GM12878 (cell line): Measurements from ENCODE around the gene GET3. TPM values are rescaled to one million over a fixed set of nuclear protein-coding genes. Genes with fewer than 3 reads are reported as not detected.

Experiments used
- ATAC-seq: fragments of 200-7000 bp; cut with Tn5 transposase; 3 replicates; pipeline ENCODE4 v1.9.1; 2020; ENCODE audit warnings: mild to moderate bottlenecking, moderate library complexity
- BruUV-seq: library from RNA; stranded (reverse); fragments of 400-500 nt; replicated peaks from 2 replicates; lab custom pipeline; 2021; lab: Mats Ljungman, UMichigan
- CTCF ChIA-PET: fragments of 300-600 bp; sonication (Branson Sonifier 250); formaldehyde crosslinking; extraction: SDS; loops from one replicate; lab custom pipeline; 2021; ENCODE audit warnings: inconsistent platforms; lab: Yijun Ruan, JAX
- POLR2A ChIA-PET: fragments of 350-600 bp; formaldehyde crosslinking; extraction: SDS; loops from one replicate; lab custom pipeline; 2021; ENCODE audit warnings: inconsistent platforms; lab: Charles Lee
- RAD21 ChIA-PET: fragments of 300-600 bp; sonication (Branson Sonifier 250); formaldehyde crosslinking; loops from one replicate; lab custom pipeline; 2023; ENCODE audit warnings: antibody characterized with exemption; ENCODE audit not compliant: unreplicated experiment; lab: Charles Lee
- SMC1A ChIA-PET: fragments of 300-600 bp; sonication (Branson Sonifier 250); formaldehyde crosslinking; loops from one replicate; lab custom pipeline; 2023; ENCODE audit not compliant: unreplicated experiment, uncharacterized antibody; lab: Charles Lee
- DNase-seq: peaks from one replicate; pipeline ENCODE4 v3.0.0-alpha.2; 2011; ENCODE audit warnings: low read depth, low spot score
- FAIRE-seq: peaks from 3 replicates; lab custom pipeline; 2011; peaks lifted over from hg19 to GRCh38; lab: Jason Lieb, UNC
- H2AFZ ChIP-seq: 2 replicates; pipeline ENCODE4 v1.6.0; 2011; ENCODE audit warnings: low read depth, low read length, control low read depth; ENCODE audit not compliant: control insufficient read depth
- H3K27ac ChIP-seq: 2 replicates; pipeline ENCODE4 v1.5.1; 2011; ENCODE audit warnings: control low read depth; ENCODE audit not compliant: control insufficient read depth, insufficient read depth
- H3K27me3 ChIP-seq, 2 experiments: replicated peaks in 1 of 2; 2 replicates each; pipeline versions ENCODE4 v1.6.0 to v1.6.1; 2011; ENCODE audit warnings: low read length in 1 of 2; ENCODE audit not compliant: control insufficient read depth in 2 of 2, insufficient read depth in 2 of 2
- H3K36me3 ChIP-seq, 2 experiments: 2 replicates each; pipeline ENCODE4 v1.5.1; 2011; ENCODE audit warnings: low read length in 1 of 2; ENCODE audit not compliant: control insufficient read depth in 2 of 2, insufficient read depth in 2 of 2
- H3K4me1 ChIP-seq: 2 replicates; pipeline ENCODE4 v1.6.1; 2011; ENCODE audit warnings: mild to moderate bottlenecking, low read length, moderate library complexity, mixed read lengths; ENCODE audit not compliant: control insufficient read depth, insufficient read depth
- H3K4me2 ChIP-seq: 2 replicates; pipeline ENCODE4 v1.6.0; 2011; ENCODE audit warnings: control low read depth; ENCODE audit not compliant: control insufficient read depth, insufficient read depth
- H3K4me3 ChIP-seq: fragments of 200-600 bp; sonication (generic); 2 replicates; pipeline ENCODE4 v1.5.1; 2016
- H3K79me2 ChIP-seq: 2 replicates; pipeline ENCODE4 v1.6.0; 2011; ENCODE audit warnings: low read length; ENCODE audit not compliant: control insufficient read depth, insufficient read depth
- H3K9ac ChIP-seq: 2 replicates; pipeline ENCODE4 v1.8.0; 2011; ENCODE audit warnings: low read length, control low read depth, mixed read lengths; ENCODE audit not compliant: control insufficient read depth, insufficient read depth
- H3K9me3 ChIP-seq: replicated peaks from 3 replicates; pipeline ENCODE4 v1.5.1; 2011; ENCODE audit warnings: mild to moderate bottlenecking, low read length; ENCODE audit not compliant: control insufficient read depth, insufficient read depth
- H4K20me1 ChIP-seq: 2 replicates; pipeline ENCODE4 v1.6.0; 2011; ENCODE audit not compliant: control insufficient read depth, insufficient read depth
- DPF2 ChIP-seq: fragments of 450-650 bp; IDR thresholded peaks from 2 replicates; pipeline ENCODE4 v1.6.1; 2017; ENCODE audit warnings: mild to moderate bottlenecking
- EP300 ChIP-seq, 2 experiments: fragments of 150-350 bp in 1 of 2; IDR thresholded peaks; 2 replicates each; pipeline ENCODE4 v1.6.1; 2011 to 2012; ENCODE audit warnings: low read depth in 2 of 2, low read length in 2 of 2, borderline replicate concordance in 1 of 2, improper control_type of control experiment in 1 of 2, inconsistent platforms in 1 of 2; ENCODE audit not compliant: control insufficient read depth in 1 of 2
- NR2F1 ChIP-seq: fragments of 450-650 bp; conservative IDR thresholded peaks from 2 replicates; pipeline ENCODE4 v1.6.1; 2017; ENCODE audit warnings: mild to moderate bottlenecking
- SMC3 ChIP-seq: IDR thresholded peaks from 2 replicates; pipeline ENCODE4 v1.6.1; 2011; ENCODE audit warnings: low read length, improper control_type of control experiment, borderline replicate concordance
- ZNF384 ChIP-seq: IDR thresholded peaks from 2 replicates; pipeline ENCODE4 v1.6.1; 2012; ENCODE audit warnings: low read depth, mild to moderate bottlenecking, low read length, improper control_type of control experiment, borderline replicate concordance
- WGBS: methylation state at CpG from one replicate; pipeline ENCODE4 v1.1.6; 2016; ENCODE audit warnings: low lambda C conversion rate; ENCODE audit not compliant: insufficient replicate concordance, insufficient coverage; ENCODE audit errors: missing lambda C conversion rate; 5-methylcytosine and 5-hydroxymethylcytosine counted together
- in situ Hi-C: fragments of 300-500 bp; cut with MboI; formaldehyde crosslinking; loops from 9 replicates; pipeline ENCODE4 v1.14.3; 2018; ENCODE audit warnings: mixed read lengths
- intact Hi-C: fragments of 100-400 bp; cut with micrococcal nuclease; formaldehyde crosslinking; loops from one replicate; pipeline ENCODE4 v1.14.2; 2022; ENCODE audit not compliant: unreplicated experiment
- polyA plus RNA-seq, 11 experiments: library from polyadenylated mRNA; depleted of rRNA in 4 of 11; unstranded in 6 of 11; stranded (reverse) in 5 of 11; fragments of >200 nt; fragmentation: Nextera tagmentation in 4 of 11; fragmentation: Illumina TruSeq in 1 of 11; extraction: Ambion mirVana in 4 of 11; extraction: Trizol in 1 of 11; gene quantifications; 1 replicate in 1 of 11; 2 replicates in 10 of 11; pipeline versions ENCODE4 v1.2.1 to v1.2.3, GENCODE V29; 2011 to 2016; ENCODE audit warnings: inconsistent platforms in 2 of 11, missing spikeins in 2 of 11, low read depth in 1 of 11
- total RNA-seq, 4 experiments: library from RNA; depleted of rRNA in 3 of 4; stranded (reverse); fragments of >200 nt in 3 of 4; fragmentation: Illumina TruSeq in 1 of 4; extraction: Trizol in 1 of 4; gene quantifications; 2 replicates each; pipeline versions ENCODE4 v1.2.1 to v1.2.3, GENCODE V29; 2013 to 2021
- TF ChIP-seq, protein P1 (sequence below): fragments of 450-650 bp; IDR thresholded peaks from 2 replicates; pipeline ENCODE4 v1.6.1; 2016; ENCODE audit warnings: mild to moderate bottlenecking
- TF ChIP-seq, protein P2 (sequence below): fragments of 450-650 bp; IDR thresholded peaks from 2 replicates; pipeline ENCODE4 v1.6.1; 2017; ENCODE audit warnings: antibody characterized with exemption, mild to moderate bottlenecking, moderate library complexity
- TF ChIP-seq, protein P3 (sequence below): fragments of 450-650 bp; IDR thresholded peaks from 2 replicates; pipeline ENCODE4 v1.6.1; 2016; ENCODE audit warnings: mild to moderate bottlenecking, moderate library complexity, borderline replicate concordance

The GET3 gene
- total and polyA plus RNA-seq, 10 of the 15 experiments (the other 5 are each of a cell fraction or from before 2014, with no cell fraction given), result 14.5 to 144 (median 97.2) TPM

DNA sequence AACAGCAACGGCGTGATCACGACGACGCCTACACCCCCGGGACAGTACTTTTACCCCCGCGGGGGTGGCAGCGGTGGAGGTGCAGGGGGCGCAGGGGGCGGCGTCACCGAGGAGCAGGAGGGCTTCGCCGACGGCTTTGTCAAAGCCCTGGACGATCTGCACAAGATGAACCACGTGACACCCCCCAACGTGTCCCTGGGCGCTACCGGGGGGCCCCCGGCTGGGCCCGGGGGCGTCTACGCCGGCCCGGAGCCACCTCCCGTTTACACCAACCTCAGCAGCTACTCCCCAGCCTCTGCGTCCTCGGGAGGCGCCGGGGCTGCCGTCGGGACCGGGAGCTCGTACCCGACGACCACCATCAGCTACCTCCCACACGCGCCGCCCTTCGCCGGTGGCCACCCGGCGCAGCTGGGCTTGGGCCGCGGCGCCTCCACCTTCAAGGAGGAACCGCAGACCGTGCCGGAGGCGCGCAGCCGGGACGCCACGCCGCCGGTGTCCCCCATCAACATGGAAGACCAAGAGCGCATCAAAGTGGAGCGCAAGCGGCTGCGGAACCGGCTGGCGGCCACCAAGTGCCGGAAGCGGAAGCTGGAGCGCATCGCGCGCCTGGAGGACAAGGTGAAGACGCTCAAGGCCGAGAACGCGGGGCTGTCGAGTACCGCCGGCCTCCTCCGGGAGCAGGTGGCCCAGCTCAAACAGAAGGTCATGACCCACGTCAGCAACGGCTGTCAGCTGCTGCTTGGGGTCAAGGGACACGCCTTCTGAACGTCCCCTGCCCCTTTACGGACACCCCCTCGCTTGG is 55.0 kb downstream of the GET3 start:
- FAIRE-seq, result no peak
- CTCF ChIA-PET, result interaction anchor here (0.8 to 12.9 kb wide), 6 partner anchors 11 to 108 kb away, joined by 3 to 537 read pairs (median 4); partner anchors contain the start of genes GET3 and HOOK2
- TF ChIP-seq, protein P1, sequence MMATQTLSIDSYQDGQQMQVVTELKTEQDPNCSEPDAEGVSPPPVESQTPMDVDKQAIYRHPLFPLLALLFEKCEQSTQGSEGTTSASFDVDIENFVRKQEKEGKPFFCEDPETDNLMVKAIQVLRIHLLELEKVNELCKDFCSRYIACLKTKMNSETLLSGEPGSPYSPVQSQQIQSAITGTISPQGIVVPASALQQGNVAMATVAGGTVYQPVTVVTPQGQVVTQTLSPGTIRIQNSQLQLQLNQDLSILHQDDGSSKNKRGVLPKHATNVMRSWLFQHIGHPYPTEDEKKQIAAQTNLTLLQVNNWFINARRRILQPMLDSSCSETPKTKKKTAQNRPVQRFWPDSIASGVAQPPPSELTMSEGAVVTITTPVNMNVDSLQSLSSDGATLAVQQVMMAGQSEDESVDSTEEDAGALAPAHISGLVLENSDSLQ, result peak; percentile 52; the same call in 1 of the 2 replicates
- TF ChIP-seq, protein P2, sequence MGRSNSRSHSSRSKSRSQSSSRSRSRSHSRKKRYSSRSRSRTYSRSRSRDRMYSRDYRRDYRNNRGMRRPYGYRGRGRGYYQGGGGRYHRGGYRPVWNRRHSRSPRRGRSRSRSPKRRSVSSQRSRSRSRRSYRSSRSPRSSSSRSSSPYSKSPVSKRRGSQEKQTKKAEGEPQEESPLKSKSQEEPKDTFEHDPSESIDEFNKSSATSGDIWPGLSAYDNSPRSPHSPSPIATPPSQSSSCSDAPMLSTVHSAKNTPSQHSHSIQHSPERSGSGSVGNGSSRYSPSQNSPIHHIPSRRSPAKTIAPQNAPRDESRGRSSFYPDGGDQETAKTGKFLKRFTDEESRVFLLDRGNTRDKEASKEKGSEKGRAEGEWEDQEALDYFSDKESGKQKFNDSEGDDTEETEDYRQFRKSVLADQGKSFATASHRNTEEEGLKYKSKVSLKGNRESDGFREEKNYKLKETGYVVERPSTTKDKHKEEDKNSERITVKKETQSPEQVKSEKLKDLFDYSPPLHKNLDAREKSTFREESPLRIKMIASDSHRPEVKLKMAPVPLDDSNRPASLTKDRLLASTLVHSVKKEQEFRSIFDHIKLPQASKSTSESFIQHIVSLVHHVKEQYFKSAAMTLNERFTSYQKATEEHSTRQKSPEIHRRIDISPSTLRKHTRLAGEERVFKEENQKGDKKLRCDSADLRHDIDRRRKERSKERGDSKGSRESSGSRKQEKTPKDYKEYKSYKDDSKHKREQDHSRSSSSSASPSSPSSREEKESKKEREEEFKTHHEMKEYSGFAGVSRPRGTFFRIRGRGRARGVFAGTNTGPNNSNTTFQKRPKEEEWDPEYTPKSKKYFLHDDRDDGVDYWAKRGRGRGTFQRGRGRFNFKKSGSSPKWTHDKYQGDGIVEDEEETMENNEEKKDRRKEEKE, result no peak
- TF ChIP-seq DPF2 (0 out of 2 replicates have a peak, but pooled peaks have one; percentile 69), SMC3 (no peak), ZNF384 (no peak), EP300 (IDR thresholded peaks at IDR 0.05; ENCODE audit: borderline replicate concordance in 1 of 2, control insufficient read depth in 1 of 2, low read depth in 2 of 2, low read length in 2 of 2) (no peak), NR2F1 (peak; percentile 96)
- TF ChIP-seq, protein P3, sequence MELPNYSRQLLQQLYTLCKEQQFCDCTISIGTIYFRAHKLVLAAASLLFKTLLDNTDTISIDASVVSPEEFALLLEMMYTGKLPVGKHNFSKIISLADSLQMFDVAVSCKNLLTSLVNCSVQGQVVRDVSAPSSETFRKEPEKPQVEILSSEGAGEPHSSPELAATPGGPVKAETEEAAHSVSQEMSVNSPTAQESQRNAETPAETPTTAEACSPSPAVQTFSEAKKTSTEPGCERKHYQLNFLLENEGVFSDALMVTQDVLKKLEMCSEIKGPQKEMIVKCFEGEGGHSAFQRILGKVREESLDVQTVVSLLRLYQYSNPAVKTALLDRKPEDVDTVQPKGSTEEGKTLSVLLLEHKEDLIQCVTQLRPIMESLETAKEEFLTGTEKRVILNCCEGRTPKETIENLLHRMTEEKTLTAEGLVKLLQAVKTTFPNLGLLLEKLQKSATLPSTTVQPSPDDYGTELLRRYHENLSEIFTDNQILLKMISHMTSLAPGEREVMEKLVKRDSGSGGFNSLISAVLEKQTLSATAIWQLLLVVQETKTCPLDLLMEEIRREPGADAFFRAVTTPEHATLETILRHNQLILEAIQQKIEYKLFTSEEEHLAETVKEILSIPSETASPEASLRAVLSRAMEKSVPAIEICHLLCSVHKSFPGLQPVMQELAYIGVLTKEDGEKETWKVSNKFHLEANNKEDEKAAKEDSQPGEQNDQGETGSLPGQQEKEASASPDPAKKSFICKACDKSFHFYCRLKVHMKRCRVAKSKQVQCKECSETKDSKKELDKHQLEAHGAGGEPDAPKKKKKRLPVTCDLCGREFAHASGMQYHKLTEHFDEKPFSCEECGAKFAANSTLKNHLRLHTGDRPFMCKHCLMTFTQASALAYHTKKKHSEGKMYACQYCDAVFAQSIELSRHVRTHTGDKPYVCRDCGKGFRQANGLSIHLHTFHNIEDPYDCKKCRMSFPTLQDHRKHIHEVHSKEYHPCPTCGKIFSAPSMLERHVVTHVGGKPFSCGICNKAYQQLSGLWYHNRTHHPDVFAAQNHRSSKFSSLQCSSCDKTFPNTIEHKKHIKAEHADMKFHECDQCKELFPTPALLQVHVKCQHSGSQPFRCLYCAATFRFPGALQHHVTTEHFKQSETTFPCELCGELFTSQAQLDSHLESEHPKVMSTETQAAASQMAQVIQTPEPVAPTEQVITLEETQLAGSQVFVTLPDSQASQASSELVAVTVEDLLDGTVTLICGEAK, result peak; percentile 58; the same call in 1 of the 2 replicates

More for the DNA sequence above, 55.0 kb downstream of the GET3 start:
- no peaks in the 10 kb centered on the region for H3K27me3 ChIP-seq
- no TSS peak for BruUV-seq
- no peak overlapping the region for H2AFZ ChIP-seq
- in situ Hi-C loops (no loop called here), intact Hi-C loops (no loop called here)
- peak; percentile 4 for ATAC-seq
- no peaks in the 10 kb centered on the region for H4K20me1 ChIP-seq
- H3K4me3 ChIP-seq, result peak overlapping the region; percentile 87
- WGBS, result 1% methylated on average over 79 of the region's 84 CpGs
- H3K9ac ChIP-seq, result peak overlapping the region; percentile 95
- H3K9me3 ChIP-seq, result no peaks in the 10 kb centered on the region; the same call in 2 of the 3 replicates
- peak overlapping the region; percentile 95 for H3K27ac ChIP-seq
- peaks cover 42% of the 10 kb centered on the region for H3K79me2 ChIP-seq
- H3K36me3 ChIP-seq, result no peaks in the 10 kb centered on the region
- peaks cover 37% of the 10 kb centered on the region for H3K4me1 ChIP-seq
- no peak for DNase-seq
- POLR2A ChIA-PET, result interaction anchor here (0.6 to 8.2 kb wide), 15 partner anchors 8 to 360 kb away, joined by 3 to 303 read pairs (median 4); partner anchors contain the start of genes GCDH, GET3, HOOK2 and MAN2B1
- RAD21 ChIA-PET, result interaction anchor here (0.9 to 11.4 kb wide), 7 partner anchors 9 to 58 kb away, joined by 3 to 303 read pairs (median 4); partner anchors contain the start of genes HOOK2 and TRIR
- SMC1A ChIA-PET, result interaction anchor here (1.3 to 11.5 kb wide), 3 partner anchors 13 to 58 kb away, joined by 3 to 240 read pairs (median 3); partner anchors contain the start of gene TRIR
- peak overlapping the region; percentile 97 for H3K4me2 ChIP-seq
